MM.1S (cell line): Measurements from ENCODE around the gene BCL2L2.

Experiments used
- DNase-seq: peaks from one replicate; pipeline ENCODE4 v3.0.0-alpha.2; 2015
- H2AFZ ChIP-seq: fragments of 300-600 bp; sonication (generic); 2 replicates; pipeline ENCODE4 v1.6.0; 2016; ENCODE audit warnings: antibody characterized with exemption, low read length
- H3F3A ChIP-seq: fragments of 300-600 bp; sonication (generic); 2 replicates; pipeline ENCODE4 v1.6.1; 2016; ENCODE audit warnings: mild to moderate bottlenecking, antibody characterized with exemption, low read length, moderate library complexity, mixed read lengths; ENCODE audit not compliant: insufficient read depth
- H3K27ac ChIP-seq: fragments of 300-600 bp; sonication (generic); 2 replicates; pipeline ENCODE4 v1.5.1; 2016; ENCODE audit warnings: mild to moderate bottlenecking, low read length
- H3K27me3 ChIP-seq: fragments of 300-600 bp; sonication (generic); replicated peaks from 2 replicates; pipeline ENCODE4 v1.6.0; 2016; ENCODE audit warnings: low read length; ENCODE audit not compliant: insufficient read depth
- H3K36me3 ChIP-seq: fragments of 300-600 bp; sonication (generic); replicated peaks from 2 replicates; pipeline ENCODE4 v1.6.1; 2016; ENCODE audit warnings: mild to moderate bottlenecking, low read length, mixed read lengths; ENCODE audit not compliant: insufficient read depth
- H3K4me1 ChIP-seq: fragments of 300-600 bp; sonication (generic); 2 replicates; pipeline ENCODE4 v1.6.1; 2016; ENCODE audit warnings: low read length, mixed read lengths
- H3K4me2 ChIP-seq: fragments of 300-600 bp; sonication (generic); 2 replicates; pipeline ENCODE4 v1.6.0; 2016; ENCODE audit warnings: low read depth, low read length
- H3K4me3 ChIP-seq: fragments of 300-600 bp; sonication (generic); 2 replicates; pipeline ENCODE4 v1.5.1; 2016; ENCODE audit warnings: low read length, mixed read lengths
- H3K79me2 ChIP-seq: fragments of 300-600 bp; sonication (generic); 2 replicates; pipeline ENCODE4 v1.6.1; 2016; ENCODE audit warnings: mixed run types, low read length, mixed read lengths
- H3K9ac ChIP-seq: fragments of 300-600 bp; sonication (generic); 2 replicates; pipeline ENCODE4 v1.6.1; 2016; ENCODE audit warnings: low read length, mixed read lengths
- H3K9me2 ChIP-seq: fragments of 300-600 bp; sonication (generic); replicated peaks from 2 replicates; pipeline ENCODE4 v1.6.1; 2016; ENCODE audit warnings: mild to moderate bottlenecking, low read length, mixed read lengths; ENCODE audit not compliant: insufficient read depth
- H3K9me3 ChIP-seq: fragments of 300-600 bp; sonication (generic); replicated peaks from 2 replicates; pipeline ENCODE4 v1.6.1; 2016; ENCODE audit warnings: mild to moderate bottlenecking, low read length, mixed read lengths; ENCODE audit not compliant: insufficient read depth
- H4K20me1 ChIP-seq: fragments of 300-600 bp; sonication (generic); 2 replicates; pipeline ENCODE4 v1.6.1; 2016; ENCODE audit warnings: mild to moderate bottlenecking, low read length, moderate library complexity, mixed read lengths; ENCODE audit not compliant: insufficient read depth
- EZH2 ChIP-seq: fragments of 300-600 bp; sonication (generic); optimal IDR thresholded peaks from 2 replicates; pipeline ENCODE3; 2017; ENCODE audit warnings: low read depth, mild to moderate bottlenecking, antibody characterized with exemption, low read length, mixed read lengths
- EZH2phosphoT487 ChIP-seq: fragments of 300-600 bp; sonication (generic); IDR thresholded peaks from 2 replicates; pipeline ENCODE4 v1.6.1; 2018; ENCODE audit warnings: antibody characterized with exemption, low read length
- TF ChIP-seq, protein P1 (sequence below): fragments of 300-600 bp; sonication (generic); IDR thresholded peaks from 2 replicates; pipeline ENCODE4 v1.5.1; 2016; ENCODE audit warnings: antibody characterized with exemption, low read length, mixed read lengths

BCL2L2 gene

DNA sequence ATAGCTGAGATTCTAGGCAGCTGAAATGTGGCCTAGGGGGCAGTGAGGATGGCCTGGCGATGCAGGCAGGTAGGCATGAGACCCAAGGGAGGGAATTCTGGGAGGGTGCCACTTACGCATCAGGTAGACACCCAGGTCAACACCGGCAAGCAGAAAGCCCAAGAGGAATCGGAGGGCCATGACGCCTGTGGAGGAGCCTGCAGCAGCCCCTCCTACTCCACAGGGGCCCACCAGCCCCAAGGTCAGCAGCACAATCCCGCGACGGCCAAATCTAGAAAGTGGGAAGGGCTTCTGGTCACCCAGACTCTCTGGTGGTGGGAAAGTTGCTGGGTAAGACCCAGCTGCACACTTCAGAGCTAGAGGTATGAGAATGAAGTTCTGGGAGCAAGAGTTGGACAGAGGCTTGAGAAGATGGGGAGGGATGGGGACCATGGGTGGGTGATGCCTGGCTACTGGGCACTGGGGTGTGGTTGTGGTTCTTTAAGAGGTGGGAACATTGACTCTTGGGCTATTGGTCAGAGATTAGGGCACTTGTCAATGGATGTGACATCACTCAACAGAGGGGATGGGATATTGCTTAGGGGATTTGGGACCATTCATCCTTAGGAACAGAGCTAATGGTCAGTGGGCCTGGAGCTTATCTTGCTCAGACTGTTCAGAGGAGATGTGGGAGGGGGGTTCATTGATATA, 42.7 kb downstream of the BCL2L2 start:
- H3K9me3 ChIP-seq: no peaks in the 10 kb centered on the region
- no peaks in the 10 kb centered on the region for H3K9me2 ChIP-seq
- H3K27ac ChIP-seq: no peak overlapping the region
- H3K27me3 ChIP-seq: peaks cover 5% of the 10 kb centered on the region
- TF ChIP-seq EZH2phosphoT487 (no peak), EZH2 (no peak)
- H3K4me1 ChIP-seq: no peaks in the 10 kb centered on the region
- no peaks in the 10 kb centered on the region for H3K79me2 ChIP-seq
- H3K4me2 ChIP-seq: no peak overlapping the region
- H4K20me1 ChIP-seq: no peaks in the 10 kb centered on the region
- DNase-seq: no peak
- H3K4me3 ChIP-seq: no peak overlapping the region
- no peaks in the 10 kb centered on the region for H3K36me3 ChIP-seq
- H3F3A ChIP-seq: no peaks in the 10 kb centered on the region
- H3K9ac ChIP-seq: no peak overlapping the region
- no peak overlapping the region for H2AFZ ChIP-seq

DNA sequence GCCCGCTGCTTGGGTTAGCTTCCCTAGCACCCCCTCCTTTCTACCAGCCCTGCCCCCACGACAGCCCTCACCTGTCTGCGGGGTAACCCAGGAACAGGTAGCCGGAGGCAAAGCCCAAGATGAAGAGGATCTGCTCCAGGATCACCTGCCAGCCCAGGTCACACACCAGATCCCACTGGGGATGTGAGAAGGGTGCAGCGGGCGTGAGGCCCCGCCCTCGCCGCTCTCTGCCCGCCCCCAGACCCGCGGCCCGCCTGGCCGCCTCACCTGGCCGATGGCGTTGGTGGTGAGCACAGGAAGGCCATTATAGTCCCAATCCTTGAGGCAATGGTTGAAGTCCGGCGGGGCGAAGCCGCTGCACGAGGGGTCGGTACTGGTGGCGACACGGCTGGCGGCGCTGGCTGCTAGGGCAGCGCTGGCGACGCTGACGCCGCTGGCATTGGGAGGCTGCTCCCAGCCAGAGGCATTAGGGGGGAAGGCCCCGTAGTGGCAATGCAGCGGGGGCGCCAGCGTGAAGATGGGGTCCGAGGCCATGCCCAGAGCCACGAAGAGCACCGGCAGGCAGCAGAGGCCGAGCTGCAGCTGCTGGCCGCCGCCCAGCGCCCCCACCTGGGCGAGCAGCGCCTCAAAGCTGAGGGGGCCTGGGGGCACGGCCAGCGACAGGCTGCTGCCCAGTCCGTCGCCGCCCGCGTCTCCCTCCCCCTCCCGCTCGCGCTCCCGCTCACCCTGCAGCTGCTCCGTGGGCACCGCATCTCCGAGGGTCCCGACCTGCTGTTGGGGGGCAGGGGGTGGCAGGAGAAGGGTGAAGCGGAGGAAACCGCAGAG, 45.3 kb downstream of the BCL2L2 start:
- Histone ChIP-seq H2AFZ (no peak overlapping the region), H3K4me2 (no peak overlapping the region), H3K4me1 (no peaks in the 10 kb centered on the region), H3K9ac (no peak overlapping the region), H3K27me3 (peaks cover 5% of the 10 kb centered on the region), H3K4me3 (no peak overlapping the region), H3K9me2 (no peaks in the 10 kb centered on the region), H3K9me3 (no peaks in the 10 kb centered on the region), H3K27ac (no peak overlapping the region), H3K36me3 (no peaks in the 10 kb centered on the region), H4K20me1 (no peaks in the 10 kb centered on the region), H3K79me2 (no peaks in the 10 kb centered on the region), H3F3A (no peaks in the 10 kb centered on the region)
- TF ChIP-seq, protein P1, sequence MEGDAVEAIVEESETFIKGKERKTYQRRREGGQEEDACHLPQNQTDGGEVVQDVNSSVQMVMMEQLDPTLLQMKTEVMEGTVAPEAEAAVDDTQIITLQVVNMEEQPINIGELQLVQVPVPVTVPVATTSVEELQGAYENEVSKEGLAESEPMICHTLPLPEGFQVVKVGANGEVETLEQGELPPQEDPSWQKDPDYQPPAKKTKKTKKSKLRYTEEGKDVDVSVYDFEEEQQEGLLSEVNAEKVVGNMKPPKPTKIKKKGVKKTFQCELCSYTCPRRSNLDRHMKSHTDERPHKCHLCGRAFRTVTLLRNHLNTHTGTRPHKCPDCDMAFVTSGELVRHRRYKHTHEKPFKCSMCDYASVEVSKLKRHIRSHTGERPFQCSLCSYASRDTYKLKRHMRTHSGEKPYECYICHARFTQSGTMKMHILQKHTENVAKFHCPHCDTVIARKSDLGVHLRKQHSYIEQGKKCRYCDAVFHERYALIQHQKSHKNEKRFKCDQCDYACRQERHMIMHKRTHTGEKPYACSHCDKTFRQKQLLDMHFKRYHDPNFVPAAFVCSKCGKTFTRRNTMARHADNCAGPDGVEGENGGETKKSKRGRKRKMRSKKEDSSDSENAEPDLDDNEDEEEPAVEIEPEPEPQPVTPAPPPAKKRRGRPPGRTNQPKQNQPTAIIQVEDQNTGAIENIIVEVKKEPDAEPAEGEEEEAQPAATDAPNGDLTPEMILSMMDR: no peak
- TF ChIP-seq EZH2 (no peak), EZH2phosphoT487 (no peak)
- DNase-seq: no peak

DNA sequence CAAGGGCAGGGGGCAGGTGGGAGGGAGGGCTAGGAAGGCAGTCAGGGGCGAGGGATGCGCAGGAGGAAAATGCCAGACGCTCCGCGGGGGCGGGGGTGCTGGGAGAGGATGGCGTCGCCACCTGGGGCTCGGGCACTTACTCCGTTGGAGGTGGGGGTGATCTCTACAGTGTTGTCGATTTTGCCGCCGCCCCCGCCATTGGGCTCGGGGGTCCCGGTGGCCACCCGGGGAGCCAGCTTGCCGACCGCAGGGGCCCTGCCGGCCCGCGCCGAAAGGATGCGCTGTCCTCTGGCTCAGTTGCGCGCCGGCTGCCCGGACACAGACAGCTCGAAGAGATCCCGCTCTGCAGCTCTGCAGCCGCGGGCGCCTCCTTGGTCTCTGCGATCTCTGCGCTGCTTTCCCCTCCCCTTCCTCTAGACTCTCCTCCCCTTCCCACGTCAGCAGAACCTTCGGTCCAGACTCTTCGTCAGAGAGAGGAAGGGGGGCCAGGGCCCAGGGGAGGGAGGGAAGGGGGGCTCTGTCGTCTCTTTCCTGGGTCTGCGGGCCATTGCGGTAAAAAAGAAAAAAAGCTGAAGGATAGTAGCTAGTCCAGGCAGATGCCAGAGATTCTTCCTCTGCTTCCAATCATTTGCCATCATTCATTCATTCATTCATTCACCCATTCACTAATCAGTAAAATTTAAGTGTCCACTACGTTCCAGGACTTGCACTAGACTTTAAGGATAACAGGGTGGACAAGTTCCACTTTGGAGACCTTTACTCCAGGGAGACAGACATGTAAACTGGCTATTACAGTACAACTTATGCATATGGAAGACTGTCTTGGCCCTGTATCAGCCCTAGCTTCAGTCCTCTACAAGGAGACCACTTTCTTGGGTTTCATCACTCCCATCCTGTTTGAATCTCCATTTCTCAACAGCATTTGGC, 46.1 kb downstream of the BCL2L2 start, which contains the start of gene SLC22A17:
SLC22A17 (minus strand) TSS at position 382 of the 927 bp plus-strand sequence.
- Histone ChIP-seq H3K36me3 (no peaks in the 10 kb centered on the region), H4K20me1 (no peaks in the 10 kb centered on the region), H3K4me2 (no peak within 1 kb of the TSS), H3K9me3 (no peaks in the 10 kb centered on the region), H3F3A (no peaks in the 10 kb centered on the region), H3K4me3 (no peak within 1 kb of the TSS), H3K79me2 (no peaks in the 10 kb centered on the region), H3K27ac (no peak within 1 kb of the TSS), H3K9me2 (no peaks in the 10 kb centered on the region), H3K27me3 (peaks cover 5% of the 10 kb centered on the region), H3K4me1 (no peaks in the 10 kb centered on the region), H2AFZ (no peak within 1 kb of the TSS), H3K9ac (no peak within 1 kb of the TSS)
- DNase-seq: no peak
- TF ChIP-seq EZH2phosphoT487 (no peak), EZH2 (no peak)
- TF ChIP-seq, protein P1: no peak
